Fibroblast of mammary gland (primary cell): ENCODE measurements around the gene PRR11.
"Not testable (repeated sequence)": the region's sequence is repeated elsewhere in the genome, so short reads cannot be mapped to it uniquely, and the experiment has no call there.

Experiments used
- DNase-seq: peaks from one replicate; pipeline ENCODE4 v3.0.0-alpha.2; 2010; ENCODE audit warnings: low read depth
- H3K4me3 ChIP-seq: 2 replicates; pipeline ENCODE4 v1.5.1; 2011; ENCODE audit warnings: low read depth, mild to moderate bottlenecking, low read length, moderate library complexity; ENCODE audit not compliant: control insufficient read depth
- TF ChIP-seq, protein P1 (sequence below): conservative IDR thresholded peaks from 2 replicates; pipeline ENCODE4 v1.5.1; 2011; ENCODE audit warnings: low read depth, low read length, inconsistent platforms; ENCODE audit not compliant: control insufficient read depth, insufficient read depth

The PRR11 gene

DNA sequence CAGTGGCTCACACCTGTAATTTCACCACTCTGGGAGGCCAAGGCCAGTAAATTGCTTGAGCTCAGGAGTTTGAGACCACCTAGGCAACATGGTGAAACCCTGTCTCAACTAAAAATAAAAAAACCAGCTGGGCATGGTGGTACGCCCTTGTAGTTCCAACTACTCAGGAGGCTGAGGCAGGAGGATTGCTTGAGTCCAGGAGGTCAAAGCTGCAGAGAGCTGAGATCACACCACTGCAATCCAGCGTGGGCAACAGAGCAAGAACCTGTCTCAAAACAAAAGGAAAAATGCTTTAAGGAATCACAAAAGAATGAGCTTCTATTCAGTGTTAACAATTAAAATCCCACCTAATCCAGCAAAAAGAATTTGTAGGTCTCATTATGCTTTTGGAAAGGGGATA, 5.9 kb downstream of the PRR11 start:
- no peak overlapping the region for H3K4me3 ChIP-seq
- DNase-seq = no peak
- TF ChIP-seq, protein P1, sequence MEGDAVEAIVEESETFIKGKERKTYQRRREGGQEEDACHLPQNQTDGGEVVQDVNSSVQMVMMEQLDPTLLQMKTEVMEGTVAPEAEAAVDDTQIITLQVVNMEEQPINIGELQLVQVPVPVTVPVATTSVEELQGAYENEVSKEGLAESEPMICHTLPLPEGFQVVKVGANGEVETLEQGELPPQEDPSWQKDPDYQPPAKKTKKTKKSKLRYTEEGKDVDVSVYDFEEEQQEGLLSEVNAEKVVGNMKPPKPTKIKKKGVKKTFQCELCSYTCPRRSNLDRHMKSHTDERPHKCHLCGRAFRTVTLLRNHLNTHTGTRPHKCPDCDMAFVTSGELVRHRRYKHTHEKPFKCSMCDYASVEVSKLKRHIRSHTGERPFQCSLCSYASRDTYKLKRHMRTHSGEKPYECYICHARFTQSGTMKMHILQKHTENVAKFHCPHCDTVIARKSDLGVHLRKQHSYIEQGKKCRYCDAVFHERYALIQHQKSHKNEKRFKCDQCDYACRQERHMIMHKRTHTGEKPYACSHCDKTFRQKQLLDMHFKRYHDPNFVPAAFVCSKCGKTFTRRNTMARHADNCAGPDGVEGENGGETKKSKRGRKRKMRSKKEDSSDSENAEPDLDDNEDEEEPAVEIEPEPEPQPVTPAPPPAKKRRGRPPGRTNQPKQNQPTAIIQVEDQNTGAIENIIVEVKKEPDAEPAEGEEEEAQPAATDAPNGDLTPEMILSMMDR = no peak

DNA sequence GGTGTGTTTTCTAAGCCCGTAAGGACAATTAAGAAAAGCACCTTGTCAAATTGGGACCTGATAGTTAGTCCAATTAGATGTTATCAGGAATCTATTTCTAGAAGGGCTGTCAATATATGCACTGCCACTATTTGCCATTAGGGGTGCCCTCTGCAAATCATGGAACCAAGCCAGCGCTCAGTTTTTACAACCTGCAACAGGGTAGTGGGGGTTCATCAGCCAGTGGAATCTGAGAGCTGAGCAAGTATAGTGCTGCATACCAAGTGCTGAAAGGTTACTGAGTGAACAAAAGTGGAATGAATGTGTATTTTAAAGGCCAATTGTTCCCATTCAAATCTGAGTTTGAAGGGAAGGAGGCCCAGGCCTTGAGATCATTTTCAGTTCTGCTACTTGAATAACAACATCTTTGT, 10.4 kb downstream of the PRR11 start:
- DNase-seq = peak; percentile 42
- TF ChIP-seq, protein P1 = peak; percentile 68
- H3K4me3 ChIP-seq = no peak overlapping the region

DNA sequence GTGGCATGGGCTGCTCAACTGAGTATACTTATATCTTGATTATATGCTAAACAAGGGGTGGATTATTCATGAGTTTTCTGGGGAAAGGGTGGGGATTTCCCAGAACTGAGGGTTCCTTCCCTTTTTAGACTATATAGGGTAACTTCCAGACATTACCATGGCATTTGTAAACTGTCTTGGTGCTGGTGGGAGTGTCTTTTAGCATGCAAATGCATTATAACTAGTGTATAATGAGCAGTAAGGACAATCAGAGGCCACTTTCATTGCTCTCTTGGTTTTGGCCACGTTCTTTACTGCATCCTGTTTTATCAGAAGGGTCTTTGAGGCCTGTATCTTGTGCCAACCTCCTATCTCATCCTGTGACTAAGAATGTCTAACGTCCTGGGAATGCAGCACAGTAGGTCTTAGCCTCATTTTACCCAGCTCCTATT, 12.0 kb downstream of the PRR11 start:
- TF ChIP-seq, protein P1 = no peak
- peak; percentile 30 for DNase-seq
- H3K4me3 ChIP-seq = no peak overlapping the region

DNA sequence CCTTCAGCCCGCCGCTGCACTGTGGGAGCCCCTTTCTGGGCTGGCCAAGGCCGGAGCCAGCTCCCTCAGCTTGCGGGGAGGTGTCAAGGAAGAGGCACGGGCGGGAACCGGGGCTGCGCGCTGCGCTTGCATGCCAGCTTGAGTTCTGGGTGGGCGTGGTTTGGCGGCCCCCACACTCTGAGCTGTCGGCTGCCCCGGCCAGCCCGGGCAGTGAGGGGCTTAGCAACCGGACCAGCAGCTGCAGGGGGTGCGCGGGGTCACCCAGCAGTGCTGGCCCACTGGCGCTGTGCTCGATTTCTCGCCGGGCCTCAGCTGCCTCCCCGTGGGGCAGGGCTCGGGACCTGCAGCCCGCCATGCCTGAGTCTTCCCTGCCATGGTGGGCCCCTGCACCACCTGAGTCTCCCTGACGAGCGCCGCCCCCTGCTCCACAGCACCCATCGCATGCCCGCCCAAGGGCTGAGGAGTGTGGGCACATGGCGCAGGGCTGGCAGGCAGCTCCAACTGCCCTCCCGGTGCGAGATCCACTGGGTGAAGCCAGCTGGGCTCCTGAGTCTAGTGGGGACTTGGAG, 17.0 kb downstream of the PRR11 start:
- TF ChIP-seq, protein P1 = no peak
- no peak for DNase-seq
- no peak overlapping the region for H3K4me3 ChIP-seq

DNA sequence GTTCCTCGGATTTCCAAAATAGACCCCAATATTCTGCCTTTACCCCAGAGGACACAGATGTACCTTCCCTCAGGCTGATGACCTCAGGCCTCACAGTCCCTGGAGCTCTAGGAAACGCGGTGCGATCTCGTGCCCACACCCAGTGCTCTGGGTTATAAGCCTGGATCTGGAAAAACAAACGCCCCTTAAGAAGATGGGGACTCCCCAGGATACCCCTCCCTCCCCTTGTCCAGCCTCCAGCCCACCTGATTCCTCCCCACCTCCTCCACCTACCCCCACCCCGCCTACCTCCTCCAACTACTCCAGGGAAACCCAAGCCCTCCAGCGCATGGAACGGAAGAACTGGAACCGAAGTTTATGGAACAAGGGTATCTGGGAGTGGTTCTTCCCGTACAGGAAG, 19.1 kb downstream of the PRR11 start:
- TF ChIP-seq, protein P1 = no peak
- no peak overlapping the region for H3K4me3 ChIP-seq
- DNase-seq = no peak

DNA sequence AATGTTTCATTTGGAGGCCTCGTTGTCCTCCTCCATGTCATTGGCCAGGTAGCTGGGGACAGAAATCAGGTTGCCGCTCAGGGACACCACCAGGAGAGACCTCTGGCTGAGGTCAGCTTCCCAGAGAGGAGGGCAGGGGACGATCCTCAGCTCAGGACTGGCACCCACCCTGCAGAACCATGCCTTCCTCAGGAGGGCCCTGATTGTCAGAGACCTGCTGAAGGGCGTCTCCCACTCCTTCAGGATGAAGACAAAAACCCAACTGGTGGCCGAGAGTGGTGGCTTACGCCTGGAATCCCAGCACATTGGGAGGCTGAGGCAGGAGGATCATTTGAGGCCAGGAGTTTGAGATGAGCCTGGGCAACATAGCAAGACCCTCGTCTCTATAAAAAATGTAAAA, 19.5 kb downstream of the PRR11 start:
- no peak for DNase-seq
- TF ChIP-seq, protein P1 = no peak
- H3K4me3 ChIP-seq = no peak overlapping the region

DNA sequence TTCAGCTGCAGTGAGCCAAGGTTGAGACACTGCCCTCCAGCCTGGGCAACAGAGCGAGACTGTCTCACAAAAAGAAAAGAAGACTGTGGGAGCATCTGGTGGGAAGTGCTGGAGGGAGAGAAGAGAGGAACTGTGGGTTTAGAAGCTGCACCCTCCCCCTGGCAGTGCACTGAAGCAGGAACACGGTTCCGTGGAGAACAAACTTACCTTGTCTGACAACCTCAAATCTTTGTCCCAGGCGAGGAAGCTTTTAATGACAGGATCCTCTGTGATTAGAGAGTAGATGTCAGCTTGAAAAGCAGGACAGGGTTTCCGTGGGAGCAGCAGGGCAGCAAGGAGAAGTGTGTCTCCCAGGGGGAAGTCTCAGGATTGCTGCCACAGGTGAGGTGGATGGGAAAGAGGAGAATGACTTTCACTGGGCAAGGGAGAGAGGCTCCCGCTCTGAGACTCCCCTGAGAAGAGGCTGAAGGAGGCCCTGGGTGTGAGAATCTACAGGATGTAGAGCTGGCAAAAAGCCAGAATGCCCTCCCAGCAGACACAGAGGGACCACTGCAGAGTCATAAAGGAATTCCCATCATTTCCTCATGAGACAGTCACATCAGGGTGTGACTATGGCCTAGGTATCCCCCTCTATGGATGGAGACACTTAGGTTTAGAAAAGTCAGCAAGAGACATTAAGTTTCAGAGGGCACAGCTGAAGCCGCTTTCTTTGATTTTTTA, 22.9 kb downstream of the PRR11 start:
- TF ChIP-seq, protein P1 = no peak
- DNase-seq = no peak
- no peak overlapping the region for H3K4me3 ChIP-seq

DNA sequence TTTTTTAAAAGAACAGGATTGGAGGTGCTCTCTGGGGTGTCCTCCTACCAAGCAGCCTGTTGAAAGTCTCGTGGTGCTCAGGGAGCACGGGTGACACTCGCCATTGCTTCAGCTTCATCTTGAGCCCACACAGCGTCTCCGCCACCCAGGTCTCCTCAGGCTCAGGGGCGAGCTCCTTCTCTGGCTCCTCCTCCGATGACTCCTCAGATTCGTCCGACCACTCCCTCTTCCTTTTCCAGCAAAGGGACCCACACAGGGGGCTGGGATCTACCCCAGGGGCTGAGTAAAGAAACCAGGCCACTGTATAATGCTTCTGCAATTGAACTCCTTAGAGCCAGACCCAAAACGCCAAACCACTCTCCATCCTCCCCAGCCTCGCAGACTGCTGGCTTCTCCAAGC, 24.1 kb downstream of the PRR11 start:
- not testable (repeated sequence) for DNase-seq, H3K4me3 ChIP-seq
